ENCODE results near the gene C3orf70.

C3orf70 gene

DNA sequence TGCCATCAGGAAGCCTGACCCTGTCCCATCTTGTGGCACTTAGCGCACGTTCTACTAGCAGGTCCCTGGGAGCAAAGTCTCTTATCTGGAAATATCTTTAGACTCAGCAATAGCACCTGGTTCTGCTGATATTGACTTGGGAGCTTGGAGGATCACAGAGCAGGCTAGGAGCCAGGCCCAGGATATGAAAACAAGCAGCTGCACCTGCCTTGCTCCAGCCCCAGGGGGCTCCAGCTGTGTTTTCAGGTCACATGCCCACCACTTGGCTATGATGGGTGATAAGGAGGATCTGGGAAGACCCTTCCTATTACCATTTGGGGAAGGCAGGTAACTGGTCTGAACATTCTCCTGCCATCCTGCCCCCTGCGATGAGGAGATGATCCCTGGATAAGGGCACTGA, 87.8 kb downstream of the C3orf70 start:
- TF ChIP-seq, protein P1, sequence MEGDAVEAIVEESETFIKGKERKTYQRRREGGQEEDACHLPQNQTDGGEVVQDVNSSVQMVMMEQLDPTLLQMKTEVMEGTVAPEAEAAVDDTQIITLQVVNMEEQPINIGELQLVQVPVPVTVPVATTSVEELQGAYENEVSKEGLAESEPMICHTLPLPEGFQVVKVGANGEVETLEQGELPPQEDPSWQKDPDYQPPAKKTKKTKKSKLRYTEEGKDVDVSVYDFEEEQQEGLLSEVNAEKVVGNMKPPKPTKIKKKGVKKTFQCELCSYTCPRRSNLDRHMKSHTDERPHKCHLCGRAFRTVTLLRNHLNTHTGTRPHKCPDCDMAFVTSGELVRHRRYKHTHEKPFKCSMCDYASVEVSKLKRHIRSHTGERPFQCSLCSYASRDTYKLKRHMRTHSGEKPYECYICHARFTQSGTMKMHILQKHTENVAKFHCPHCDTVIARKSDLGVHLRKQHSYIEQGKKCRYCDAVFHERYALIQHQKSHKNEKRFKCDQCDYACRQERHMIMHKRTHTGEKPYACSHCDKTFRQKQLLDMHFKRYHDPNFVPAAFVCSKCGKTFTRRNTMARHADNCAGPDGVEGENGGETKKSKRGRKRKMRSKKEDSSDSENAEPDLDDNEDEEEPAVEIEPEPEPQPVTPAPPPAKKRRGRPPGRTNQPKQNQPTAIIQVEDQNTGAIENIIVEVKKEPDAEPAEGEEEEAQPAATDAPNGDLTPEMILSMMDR (IDR thresholded peaks at IDR 0.05; ENCODE audit: low read depth, low read length), result no peak
- TF ChIP-seq EZH2phosphoT487 (IDR thresholded peaks at IDR 0.05; ENCODE audit: low read depth), result no peak
- Histone ChIP-seq H3K36me3 (replicated peaks; ENCODE audit: low read depth, low read length) (no peaks in the 10 kb centered on the region), H4K20me1 (ENCODE audit: insufficient read depth, low read length) (no peaks in the 10 kb centered on the region), H3K79me2 (ENCODE audit: low read length) (no peaks in the 10 kb centered on the region), H3K4me3 (ENCODE audit: low read length) (no peak overlapping the region), H3K4me2 (ENCODE audit: low read length) (no peak overlapping the region), H3K4me1 (ENCODE audit: low read length) (no peaks in the 10 kb centered on the region), H3K9ac (ENCODE audit: low read length) (no peak overlapping the region), H2AFZ (ENCODE audit: low read depth, low read length) (no peak overlapping the region), H3K9me3 (ENCODE audit: insufficient read depth, low read length) (peaks cover 3% of the 10 kb centered on the region; the same call in 1 of the 2 replicates), H3K27ac (ENCODE audit: low read length) (no peak overlapping the region), H3K27me3 (ENCODE audit: low read depth, low read length) (no peaks in the 10 kb centered on the region)

DNA sequence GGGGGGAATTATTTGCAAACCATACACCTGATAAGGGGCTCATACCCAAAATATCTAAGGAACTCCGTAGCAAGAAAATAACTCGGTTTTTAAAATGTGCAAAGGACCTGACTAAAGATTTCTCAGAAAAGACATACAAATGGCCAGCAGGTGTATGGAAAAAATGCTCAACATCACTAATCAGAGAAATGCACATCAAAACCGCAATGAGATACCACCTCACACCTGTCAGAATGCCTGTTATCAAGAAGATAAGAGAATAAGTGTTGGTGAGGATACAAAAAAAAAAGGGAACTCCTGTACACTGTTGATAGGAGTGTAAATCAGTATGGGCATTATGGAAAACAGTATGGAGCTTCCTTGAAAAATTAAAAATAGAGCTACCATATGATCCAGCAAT, 89.4 kb downstream of the C3orf70 start:
- Histone ChIP-seq H3K9me3 (ENCODE audit: insufficient read depth, low read length) (peaks cover 3% of the 10 kb centered on the region; the same call in 1 of the 2 replicates), H2AFZ (ENCODE audit: low read depth, low read length) (no peak overlapping the region), H3K27ac (ENCODE audit: low read length) (no peak overlapping the region), H3K36me3 (replicated peaks; ENCODE audit: low read depth, low read length) (no peaks in the 10 kb centered on the region), H3K9ac (ENCODE audit: low read length) (no peak overlapping the region), H3K4me1 (ENCODE audit: low read length) (no peaks in the 10 kb centered on the region), H3K27me3 (ENCODE audit: low read depth, low read length) (no peaks in the 10 kb centered on the region), H3K4me2 (ENCODE audit: low read length) (no peak overlapping the region), H3K79me2 (ENCODE audit: low read length) (no peaks in the 10 kb centered on the region), H3K4me3 (ENCODE audit: low read length) (no peak overlapping the region), H4K20me1 (ENCODE audit: insufficient read depth, low read length) (no peaks in the 10 kb centered on the region)
- no peak for TF ChIP-seq EZH2phosphoT487 (IDR thresholded peaks at IDR 0.05; ENCODE audit: low read depth)
- TF ChIP-seq, protein P1 (IDR thresholded peaks at IDR 0.05; ENCODE audit: low read depth, low read length), result no peak

DNA sequence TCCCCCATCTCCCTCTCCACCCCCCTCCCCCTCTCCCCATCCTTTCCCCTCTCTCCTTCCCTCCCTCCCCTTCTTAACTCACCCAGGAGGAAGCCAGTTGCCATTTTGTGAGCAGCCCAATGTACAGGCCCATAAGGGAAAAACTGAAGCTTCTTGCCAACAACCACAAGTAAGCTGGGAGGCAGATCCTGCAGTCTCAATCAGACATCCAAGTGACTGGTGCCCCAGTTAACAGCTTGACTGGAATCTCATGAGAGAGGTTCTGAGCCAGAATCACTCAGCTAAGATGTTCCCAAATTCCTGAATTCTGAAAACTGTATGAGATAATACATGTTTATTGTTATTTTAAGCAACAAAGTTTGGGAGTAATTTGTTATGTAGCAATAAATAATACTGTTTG, 90.7 kb downstream of the C3orf70 start:
- Histone ChIP-seq H3K27ac (ENCODE audit: low read length) (no peak overlapping the region), H3K4me3 (ENCODE audit: low read length) (no peak overlapping the region), H3K9ac (ENCODE audit: low read length) (no peak overlapping the region), H3K36me3 (replicated peaks; ENCODE audit: low read depth, low read length) (no peaks in the 10 kb centered on the region), H3K27me3 (ENCODE audit: low read depth, low read length) (no peaks in the 10 kb centered on the region), H2AFZ (ENCODE audit: low read depth, low read length) (no peak overlapping the region), H4K20me1 (ENCODE audit: insufficient read depth, low read length) (no peaks in the 10 kb centered on the region), H3K79me2 (ENCODE audit: low read length) (no peaks in the 10 kb centered on the region), H3K4me1 (ENCODE audit: low read length) (no peaks in the 10 kb centered on the region), H3K9me3 (ENCODE audit: insufficient read depth, low read length) (peaks cover 3% of the 10 kb centered on the region; the same call in 1 of the 2 replicates), H3K4me2 (ENCODE audit: low read length) (no peak overlapping the region)
- TF ChIP-seq, protein P1 (IDR thresholded peaks at IDR 0.05; ENCODE audit: low read depth, low read length), result no peak
- no peak for TF ChIP-seq EZH2phosphoT487 (IDR thresholded peaks at IDR 0.05; ENCODE audit: low read depth)

DNA sequence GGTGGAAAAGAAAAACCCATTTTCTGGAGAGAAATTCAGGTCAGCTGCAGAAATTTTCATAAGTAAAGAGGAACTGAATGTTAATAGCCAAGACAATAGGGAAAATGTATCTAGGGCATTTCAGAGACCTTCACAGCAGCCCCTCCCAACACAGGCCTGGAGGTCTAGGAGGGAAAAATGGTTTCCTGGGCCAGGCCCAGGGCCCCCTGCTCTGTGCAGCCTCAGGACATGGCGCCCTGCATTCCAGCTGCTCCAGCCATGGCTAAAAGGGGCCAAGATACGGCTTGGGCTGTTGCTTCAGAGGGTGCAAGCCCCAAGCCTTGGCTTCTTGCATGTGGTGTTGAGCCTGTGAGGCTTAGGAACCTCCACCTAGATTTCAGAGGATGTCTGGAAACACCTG, 92.2 kb downstream of the C3orf70 start:
- no peak overlapping the region for H3K4me3 ChIP-seq (ENCODE audit: low read length)
- no peaks in the 10 kb centered on the region for H3K79me2 ChIP-seq (ENCODE audit: low read length)
- H3K27ac ChIP-seq (ENCODE audit: low read length), result no peak overlapping the region
- no peaks in the 10 kb centered on the region for H4K20me1 ChIP-seq (ENCODE audit: insufficient read depth, low read length)
- TF ChIP-seq EZH2phosphoT487 (IDR thresholded peaks at IDR 0.05; ENCODE audit: low read depth), result no peak
- TF ChIP-seq, protein P1 (IDR thresholded peaks at IDR 0.05; ENCODE audit: low read depth, low read length), result no peak
- H3K4me1 ChIP-seq (ENCODE audit: low read length), result no peaks in the 10 kb centered on the region
- H3K4me2 ChIP-seq (ENCODE audit: low read length), result no peak overlapping the region
- no peaks in the 10 kb centered on the region for H3K27me3 ChIP-seq (ENCODE audit: low read depth, low read length)
- H3K36me3 ChIP-seq (replicated peaks; ENCODE audit: low read depth, low read length), result peaks cover 2% of the 10 kb centered on the region
- H3K9ac ChIP-seq (ENCODE audit: low read length), result no peak overlapping the region
- H3K9me3 ChIP-seq (ENCODE audit: insufficient read depth, low read length), result peaks cover 3% of the 10 kb centered on the region; the same call in 1 of the 2 replicates
- H2AFZ ChIP-seq (ENCODE audit: low read depth, low read length), result no peak overlapping the region
